A673 (cell line): ENCODE data around the gene FGFR4. TPM values are rescaled to one million over a fixed set of nuclear protein-coding genes. Genes with fewer than 3 reads are reported as not detected.

Experiments
- BruUV-seq: library from RNA; stranded (reverse); fragments of 400-500 nt; replicated peaks from 2 replicates; lab custom pipeline; 2021; lab: Mats Ljungman, UMichigan
- CTCF ChIA-PET: fragments of 300-600 bp; sonication (Branson Sonifier 250); formaldehyde crosslinking; loops from one replicate; lab custom pipeline; 2022; ENCODE audit warnings: antibody characterized with exemption; lab: Charles Lee
- POLR2A ChIA-PET: fragments of 300-600 bp; sonication (Branson Sonifier 250); formaldehyde crosslinking; loops from one replicate; lab custom pipeline; 2022; ENCODE audit warnings: antibody characterized with exemption; ENCODE audit not compliant: low non-redundant PET; lab: Charles Lee
- DNase-seq: peaks from one replicate; pipeline ENCODE4 v3.0.0-alpha.2; 2015; ENCODE audit warnings: low spot score
- H3K27ac ChIP-seq: fragments of 200-600 bp; sonication (generic); 2 replicates; pipeline ENCODE4 v1.5.1; 2016; ENCODE audit warnings: mixed run types, low read depth, mild to moderate bottlenecking, mixed read lengths, antibody characterized with exemption, low read length; ENCODE audit not compliant: poor library complexity, severe bottlenecking
- H3K27me3 ChIP-seq: fragments of 200-600 bp; sonication (generic); replicated peaks from 2 replicates; pipeline ENCODE4 v1.6.1; 2017; ENCODE audit warnings: mixed run types, low read depth, mild to moderate bottlenecking, mixed read lengths, antibody characterized with exemption, low read length; ENCODE audit not compliant: insufficient read depth, poor library complexity
- H3K36me3 ChIP-seq: fragments of 200-600 bp; sonication (generic); 2 replicates; pipeline ENCODE4 v1.6.1; 2016; ENCODE audit warnings: mixed run types, mild to moderate bottlenecking, mixed read lengths, antibody characterized with exemption, low read length; ENCODE audit not compliant: insufficient read depth, poor library complexity, severe bottlenecking
- H3K4me1 ChIP-seq: fragments of 200-600 bp; sonication (generic); 2 replicates; pipeline ENCODE4 v1.6.1; 2017; ENCODE audit warnings: mixed run types, mild to moderate bottlenecking, mixed read lengths, antibody characterized with exemption, low read length; ENCODE audit not compliant: insufficient read depth, poor library complexity, severe bottlenecking
- H3K4me3 ChIP-seq: fragments of 200-600 bp; sonication (generic); 2 replicates; pipeline ENCODE4 v1.5.1; 2016; ENCODE audit warnings: low read depth, mixed run types, mild to moderate bottlenecking, mixed read lengths, low read length; ENCODE audit not compliant: poor library complexity, severe bottlenecking
- H3K9me3 ChIP-seq: fragments of 200-600 bp; sonication (generic); 2 replicates; pipeline ENCODE4 v1.6.1; 2016; ENCODE audit warnings: mixed run types, low read depth, mild to moderate bottlenecking, mixed read lengths, antibody characterized with exemption, low read length; ENCODE audit not compliant: poor library complexity, severe bottlenecking
- EZH2 ChIP-seq: fragments of 200-600 bp; sonication (generic); IDR thresholded peaks from 2 replicates; pipeline ENCODE4 v1.6.1; 2017; ENCODE audit warnings: borderline replicate concordance, low read depth, mild to moderate bottlenecking, mixed read lengths, antibody characterized with exemption, low read length; ENCODE audit not compliant: poor library complexity, severe bottlenecking
- intact Hi-C: fragments of 100-400 bp; cut with micrococcal nuclease; formaldehyde crosslinking; loops from one replicate; pipeline ENCODE4 v1.10.0; 2022; ENCODE audit not compliant: unreplicated experiment
- total RNA-seq: library from RNA; stranded (reverse); gene quantifications from 2 replicates; pipeline ENCODE4 v1.2.3, GENCODE V29; 2021
- TF ChIP-seq, protein P1 (sequence below): fragments of 300-800, 200-600 bp; sonication (generic); conservative IDR thresholded peaks from 2 replicates; pipeline ENCODE4 v1.5.1; 2017; ENCODE audit warnings: low read depth, mild to moderate bottlenecking, antibody characterized with exemption, low read length, moderate library complexity, mixed read lengths

The FGFR4 gene
- total RNA-seq, 1 experiment from 2014 or later, result 17.2 TPM

DNA sequence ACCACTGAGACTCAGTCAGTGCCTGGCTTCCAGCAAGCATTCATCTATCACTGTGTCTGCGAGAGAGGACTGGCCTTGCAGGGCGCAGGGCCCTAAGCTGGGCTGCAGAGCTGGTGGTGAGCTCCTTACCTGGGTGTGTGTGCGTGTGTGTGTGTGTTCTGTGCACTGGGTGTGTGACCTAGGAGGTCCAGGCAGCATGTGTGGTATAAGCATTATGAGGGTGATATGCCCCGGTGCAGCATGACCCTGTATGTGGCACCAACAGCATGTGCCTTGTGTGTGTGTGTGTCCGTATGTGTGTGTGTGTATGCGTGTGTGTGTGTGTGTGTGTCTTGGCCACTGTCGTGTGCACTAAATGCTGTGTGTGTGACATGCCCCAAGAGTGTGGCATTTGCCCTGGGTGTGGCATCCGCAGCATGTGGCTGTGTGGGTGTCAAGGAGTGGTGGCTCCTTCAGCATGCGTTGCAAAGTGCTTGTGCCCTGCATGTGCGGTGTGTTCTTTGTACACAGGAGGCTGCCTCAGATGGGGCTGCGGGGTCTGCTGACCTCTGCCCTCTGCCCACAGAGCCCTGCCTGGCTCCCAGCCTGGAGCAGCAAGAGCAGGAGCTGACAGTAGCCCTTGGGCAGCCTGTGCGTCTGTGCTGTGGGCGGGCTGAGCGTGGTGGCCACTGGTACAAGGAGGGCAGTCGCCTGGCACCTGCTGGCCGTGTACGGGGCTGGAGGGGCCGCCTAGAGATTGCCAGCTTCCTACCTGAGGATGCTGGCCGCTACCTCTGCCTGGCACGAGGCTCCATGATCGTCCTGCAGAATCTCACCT lies 3.3 kb downstream of the FGFR4 start:
- Histone ChIP-seq H3K36me3 (no peaks in the 10 kb centered on the region), H3K27me3 (no peaks in the 10 kb centered on the region), H3K4me1 (peaks cover 22% of the 10 kb centered on the region), H3K9me3 (no peaks in the 10 kb centered on the region), H3K4me3 (no peak overlapping the region), H3K27ac (no peak overlapping the region)
- ChIA-PET CTCF (no interaction called here), POLR2A (no interaction called here)
- intact Hi-C loops, result no loop called here
- DNase-seq, result no peak
- TF ChIP-seq, protein P1, sequence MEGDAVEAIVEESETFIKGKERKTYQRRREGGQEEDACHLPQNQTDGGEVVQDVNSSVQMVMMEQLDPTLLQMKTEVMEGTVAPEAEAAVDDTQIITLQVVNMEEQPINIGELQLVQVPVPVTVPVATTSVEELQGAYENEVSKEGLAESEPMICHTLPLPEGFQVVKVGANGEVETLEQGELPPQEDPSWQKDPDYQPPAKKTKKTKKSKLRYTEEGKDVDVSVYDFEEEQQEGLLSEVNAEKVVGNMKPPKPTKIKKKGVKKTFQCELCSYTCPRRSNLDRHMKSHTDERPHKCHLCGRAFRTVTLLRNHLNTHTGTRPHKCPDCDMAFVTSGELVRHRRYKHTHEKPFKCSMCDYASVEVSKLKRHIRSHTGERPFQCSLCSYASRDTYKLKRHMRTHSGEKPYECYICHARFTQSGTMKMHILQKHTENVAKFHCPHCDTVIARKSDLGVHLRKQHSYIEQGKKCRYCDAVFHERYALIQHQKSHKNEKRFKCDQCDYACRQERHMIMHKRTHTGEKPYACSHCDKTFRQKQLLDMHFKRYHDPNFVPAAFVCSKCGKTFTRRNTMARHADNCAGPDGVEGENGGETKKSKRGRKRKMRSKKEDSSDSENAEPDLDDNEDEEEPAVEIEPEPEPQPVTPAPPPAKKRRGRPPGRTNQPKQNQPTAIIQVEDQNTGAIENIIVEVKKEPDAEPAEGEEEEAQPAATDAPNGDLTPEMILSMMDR, result no peak
- TF ChIP-seq EZH2, result no peak
- no TSS peak for BruUV-seq

DNA sequence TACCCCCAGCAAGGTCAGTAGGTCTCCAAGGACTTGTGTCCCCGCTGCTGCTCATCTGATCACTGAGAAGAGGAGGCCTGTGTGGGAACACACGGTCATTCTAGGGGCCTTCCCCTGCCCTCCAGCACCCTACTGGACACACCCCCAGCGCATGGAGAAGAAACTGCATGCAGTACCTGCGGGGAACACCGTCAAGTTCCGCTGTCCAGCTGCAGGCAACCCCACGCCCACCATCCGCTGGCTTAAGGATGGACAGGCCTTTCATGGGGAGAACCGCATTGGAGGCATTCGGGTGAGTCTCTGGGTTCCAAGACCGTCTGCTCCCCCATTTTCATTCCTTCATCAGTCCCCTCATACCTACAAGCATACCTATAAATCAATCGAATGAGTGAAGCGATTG lies 4.1 kb downstream of the FGFR4 start:
- intact Hi-C loops, result no loop called here
- CTCF ChIA-PET, result no interaction called here

DNA sequence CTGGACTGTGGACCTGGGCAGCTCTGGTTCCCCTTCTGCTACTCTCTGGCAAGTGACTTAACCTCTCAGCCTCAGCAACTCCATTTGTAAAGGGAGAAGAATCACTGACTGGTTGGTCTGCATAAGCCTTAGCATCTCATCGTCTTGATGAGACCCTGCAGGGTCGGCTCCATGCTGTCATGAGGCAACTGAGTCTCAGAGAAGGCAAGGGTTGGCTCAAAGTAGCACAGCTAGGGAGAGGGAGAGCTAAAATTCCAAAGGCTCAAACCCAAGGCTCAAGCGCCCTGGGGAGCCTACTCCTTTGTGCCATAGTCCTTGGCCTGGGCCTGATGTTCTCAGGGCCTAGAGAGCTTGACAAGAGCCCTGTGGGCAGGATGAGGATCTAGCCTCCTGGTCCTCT lies 4.5 kb downstream of the FGFR4 start:
- no peak for DNase-seq
- H3K36me3 ChIP-seq, result no peaks in the 10 kb centered on the region
- H3K27me3 ChIP-seq, result no peaks in the 10 kb centered on the region
- TF ChIP-seq EZH2, result no peak
- TF ChIP-seq, protein P1, result no peak
- H3K4me3 ChIP-seq, result no peak overlapping the region
- no peak overlapping the region for H3K27ac ChIP-seq
- CTCF ChIA-PET, result no interaction called here
- BruUV-seq, result no TSS peak
- intact Hi-C loops, result no loop called here
- POLR2A ChIA-PET, result no interaction called here
- H3K4me1 ChIP-seq, result peaks cover 13% of the 10 kb centered on the region
- no peaks in the 10 kb centered on the region for H3K9me3 ChIP-seq

More for the DNA sequence above, 4.1 kb downstream of the FGFR4 start:
- H3K27ac ChIP-seq, result no peak overlapping the region
- POLR2A ChIA-PET, result no interaction called here
- no peak for DNase-seq
- TF ChIP-seq, protein P1, result no peak
- no peak for TF ChIP-seq EZH2
- no peaks in the 10 kb centered on the region for H3K36me3 ChIP-seq
- BruUV-seq, result no TSS peak
- H3K4me3 ChIP-seq, result no peak overlapping the region
- no peaks in the 10 kb centered on the region for H3K9me3 ChIP-seq
- no peaks in the 10 kb centered on the region for H3K27me3 ChIP-seq
- peaks cover 17% of the 10 kb centered on the region for H3K4me1 ChIP-seq
